Fibroblast of upper back skin (primary cell): Measurements from ENCODE around the gene TFPI.
"Not testable (repeated sequence)": the region's sequence is repeated elsewhere in the genome, so short reads cannot be mapped to it uniquely, and the experiment has no call there.

Experiments used
- DNase-seq: peaks from one replicate; pipeline ENCODE4 v3.0.0-alpha.2; 2013

TFPI gene

GRCh38 chr2:187552828-187553681, 1.2 kb downstream of the TFPI start:
- DNase-seq, result peak; percentile 47

DNA sequence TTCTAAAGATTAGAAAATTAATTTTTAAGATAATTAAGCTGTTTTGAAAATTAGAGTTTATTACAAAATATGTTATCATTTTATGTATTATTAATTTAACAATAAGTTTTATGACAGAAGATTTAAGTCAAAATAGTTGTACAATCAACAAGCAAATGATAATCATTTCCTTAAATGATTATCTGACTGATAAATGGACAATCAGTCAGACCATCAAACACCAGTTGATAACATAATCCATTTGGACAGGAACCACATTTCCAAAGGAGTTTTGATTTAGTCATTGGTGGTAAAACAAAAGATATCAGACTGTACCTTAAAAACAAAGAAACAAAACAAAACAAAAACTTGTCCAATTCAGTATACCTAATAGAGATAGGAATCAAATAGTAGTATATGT, 1.9 kb downstream of the TFPI start:
- DNase-seq, result no peak

- DNase-seq, result no peak
Measured at GRCh38 chr2:187550857-187551256, 3.4 kb downstream of the TFPI start.

DNA sequence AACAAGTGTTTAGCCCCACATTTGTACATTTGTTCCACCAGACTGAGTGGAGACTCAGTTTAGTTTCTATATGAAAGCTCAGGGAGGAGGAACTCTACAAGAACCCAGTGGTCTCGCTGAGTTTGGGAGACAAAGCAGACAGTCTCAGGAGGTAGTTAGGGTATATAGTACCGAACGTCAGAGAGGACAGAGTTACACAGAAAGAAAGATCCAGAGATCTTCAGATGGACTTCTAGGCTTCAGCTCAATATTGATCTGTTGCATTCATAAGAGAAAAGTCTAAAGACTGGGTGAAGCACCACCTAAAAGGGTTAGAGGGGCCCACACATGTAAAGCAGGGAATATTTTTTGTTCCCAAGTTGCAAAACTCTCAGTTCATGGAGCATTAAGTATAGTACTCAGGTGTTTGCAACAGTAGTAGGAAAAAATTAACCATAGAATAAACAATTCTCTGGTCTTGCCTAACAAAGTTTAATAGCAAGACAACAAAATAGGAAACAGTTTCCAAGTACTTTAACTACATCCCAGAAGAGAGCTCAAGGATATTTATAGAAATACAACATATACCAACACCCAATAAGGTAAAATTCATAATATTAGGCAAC, 4.2 kb downstream of the TFPI start:
- DNase-seq, result no peak

DNA sequence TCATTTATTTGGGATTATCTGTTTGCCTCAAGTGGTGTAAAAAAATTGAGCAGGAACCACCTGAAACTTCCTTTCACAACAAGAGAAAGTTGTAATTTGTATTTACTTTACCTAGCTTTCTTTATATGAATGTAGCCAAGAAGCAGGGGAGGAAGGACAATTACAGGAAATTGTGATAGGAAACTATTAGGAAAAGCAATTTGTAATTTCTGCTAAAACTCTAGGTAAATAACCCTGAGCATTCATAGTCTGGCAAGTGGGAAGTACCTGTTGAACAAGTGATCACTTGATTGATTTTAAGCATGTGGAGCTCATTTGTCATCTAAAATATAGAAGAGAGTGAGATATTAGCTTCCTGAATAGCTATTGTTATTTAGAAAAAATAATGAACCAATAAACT, 5.0 kb downstream of the TFPI start:
- DNase-seq, result no peak

DNA sequence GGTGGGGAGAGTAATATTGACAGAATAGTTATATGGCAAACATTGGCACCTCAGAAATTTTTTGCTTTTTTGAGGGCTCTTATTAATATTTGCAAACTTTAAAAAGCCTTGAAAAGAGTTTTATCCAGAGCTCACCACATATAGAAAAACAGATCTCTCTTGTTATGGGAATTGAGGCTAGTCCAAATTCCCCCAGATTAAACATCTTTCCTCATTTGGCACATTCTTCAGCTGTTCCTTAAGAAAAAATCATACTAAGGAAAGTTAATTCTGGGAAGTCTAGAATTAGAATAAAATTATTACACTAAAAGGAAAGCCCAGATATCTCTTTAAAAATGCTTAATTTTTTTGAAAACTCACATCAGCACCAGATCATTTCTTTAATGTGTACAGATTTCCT, 5.6 kb downstream of the TFPI start:
- DNase-seq, result no peak

DNA sequence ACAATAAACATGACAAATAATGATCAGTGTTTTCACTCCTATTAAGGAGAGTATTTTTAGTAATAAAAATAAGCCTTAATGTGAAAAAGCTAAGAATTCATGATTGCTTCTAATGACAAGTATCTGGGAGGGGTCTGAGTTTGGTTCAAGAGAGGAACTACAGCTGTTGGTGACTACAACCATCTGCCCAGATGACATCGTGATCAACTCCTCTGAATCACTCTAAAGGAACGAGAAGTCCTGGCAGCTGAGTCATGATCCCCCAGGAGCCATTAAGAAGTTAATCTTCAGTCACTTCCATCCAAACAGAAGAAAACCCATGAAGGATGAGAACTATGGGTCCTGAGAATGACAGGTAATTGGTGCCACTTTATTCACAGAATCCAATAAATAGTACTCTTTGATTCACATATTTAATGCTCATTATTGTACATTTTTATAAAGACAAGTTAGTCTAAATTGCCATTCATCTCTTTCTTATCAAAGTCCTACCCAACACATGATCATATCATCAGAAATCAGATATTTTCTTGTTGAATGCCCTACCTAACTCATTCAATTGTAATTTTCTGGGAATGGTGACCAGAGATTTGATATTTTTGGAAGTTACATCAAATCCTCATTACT, 6.8 kb downstream of the TFPI start:
- peak; percentile 92 for DNase-seq

- DNase-seq, result no peak
Measured at GRCh38 chr2:187546762-187547333, 7.4 kb downstream of the TFPI start.

DNA sequence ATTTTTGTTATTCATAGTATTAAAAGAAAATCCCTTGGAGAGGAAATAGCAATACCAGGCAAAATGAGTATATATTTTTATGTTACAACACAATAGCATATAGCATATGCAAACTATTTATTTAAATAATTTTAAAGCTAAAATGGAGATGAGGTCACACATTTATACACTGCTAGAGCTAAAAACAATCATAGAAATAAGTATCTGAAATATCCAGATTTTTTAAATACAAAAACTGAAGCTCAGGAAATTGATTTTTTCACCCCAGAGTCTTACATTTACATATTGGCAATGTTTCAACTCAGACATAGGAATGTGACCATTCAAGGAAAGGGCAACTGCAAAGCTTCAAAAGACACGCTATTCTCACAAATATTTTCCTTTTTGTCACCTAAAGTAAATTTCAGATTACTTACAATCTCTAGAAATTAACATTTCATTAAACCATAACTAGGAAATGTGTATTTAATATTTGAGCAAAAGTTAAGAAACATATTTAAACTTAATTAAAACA, 8.9 kb downstream of the TFPI start:
- peak; percentile 35 for DNase-seq

- DNase-seq, result no peak
Measured at GRCh38 chr2:187544371-187545080, 9.7 kb downstream of the TFPI start.

GRCh38 chr2:187543488-187543887, 10.7 kb downstream of the TFPI start:
- no peak for DNase-seq

DNA sequence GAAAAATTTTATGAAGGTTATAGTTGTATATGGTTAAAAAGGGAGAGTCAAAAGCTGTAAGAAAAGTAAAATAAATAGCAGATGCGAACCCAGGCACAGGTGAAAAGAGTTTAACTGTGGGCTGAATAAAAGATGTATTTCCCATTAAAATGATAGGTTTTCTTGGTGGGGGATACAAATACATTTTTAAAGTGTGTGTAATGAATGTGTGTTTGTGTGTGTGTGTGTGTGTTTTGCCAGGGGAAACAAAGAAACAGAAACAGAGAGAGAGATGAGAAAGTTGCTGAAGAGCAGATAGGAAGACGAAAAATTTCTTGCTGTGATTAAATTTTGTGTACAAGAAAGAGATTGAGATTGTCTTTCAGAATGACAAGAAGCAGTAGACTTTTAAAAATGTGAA, 12.1 kb downstream of the TFPI start:
- DNase-seq, result no peak

DNA sequence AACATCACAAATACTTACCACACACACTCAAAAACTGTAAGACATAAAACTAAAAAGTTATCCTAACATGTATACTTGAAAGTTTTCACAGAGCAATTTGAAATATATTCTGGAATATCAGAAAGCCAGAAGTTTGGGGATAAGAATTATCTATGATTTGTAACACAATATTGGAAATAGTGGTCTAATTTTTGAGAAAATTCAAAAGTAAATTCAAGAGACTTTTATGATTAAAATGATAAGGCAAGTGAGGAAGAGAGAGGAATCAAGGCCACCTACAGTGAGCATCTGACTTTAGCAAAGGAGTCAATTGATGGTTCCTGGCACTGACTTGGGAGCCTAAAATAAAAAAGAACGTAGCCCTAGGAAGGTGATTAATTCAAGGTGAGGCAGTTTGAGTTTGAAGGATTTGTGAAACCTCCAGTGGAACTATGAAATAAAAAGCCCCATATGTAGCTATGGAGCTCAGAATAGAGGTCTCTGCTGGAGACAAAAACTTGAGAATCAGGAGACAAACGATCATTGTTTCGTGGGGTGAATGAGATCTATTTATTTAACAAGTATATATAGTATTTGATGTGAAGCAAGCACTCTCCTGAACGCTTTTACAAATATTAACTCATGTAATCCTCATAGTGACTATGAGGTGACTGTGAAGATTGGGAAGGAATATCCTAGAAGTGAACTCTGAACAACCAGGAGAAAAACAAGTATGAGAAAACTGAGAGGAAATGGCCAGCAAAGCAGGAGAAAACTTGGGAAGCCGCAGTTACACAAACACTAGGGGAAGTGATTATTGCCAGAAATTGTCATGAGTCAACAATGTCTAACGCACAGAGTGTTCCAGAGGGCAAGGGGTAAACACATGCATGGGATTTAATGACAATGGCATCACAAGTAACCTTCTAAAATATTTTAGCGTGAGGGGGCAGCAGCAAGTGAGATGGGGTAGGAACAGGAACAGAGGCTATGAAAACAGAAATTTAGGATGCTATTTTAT, 12.8 kb downstream of the TFPI start:
- peak; percentile 66 for DNase-seq

- DNase-seq, result not testable (repeated sequence)
Measured at GRCh38 chr2:187538222-187538621, 16.0 kb downstream of the TFPI start.

- not testable (repeated sequence) for DNase-seq
Measured at GRCh38 chr2:187535381-187535780, 18.9 kb downstream of the TFPI start.

DNA sequence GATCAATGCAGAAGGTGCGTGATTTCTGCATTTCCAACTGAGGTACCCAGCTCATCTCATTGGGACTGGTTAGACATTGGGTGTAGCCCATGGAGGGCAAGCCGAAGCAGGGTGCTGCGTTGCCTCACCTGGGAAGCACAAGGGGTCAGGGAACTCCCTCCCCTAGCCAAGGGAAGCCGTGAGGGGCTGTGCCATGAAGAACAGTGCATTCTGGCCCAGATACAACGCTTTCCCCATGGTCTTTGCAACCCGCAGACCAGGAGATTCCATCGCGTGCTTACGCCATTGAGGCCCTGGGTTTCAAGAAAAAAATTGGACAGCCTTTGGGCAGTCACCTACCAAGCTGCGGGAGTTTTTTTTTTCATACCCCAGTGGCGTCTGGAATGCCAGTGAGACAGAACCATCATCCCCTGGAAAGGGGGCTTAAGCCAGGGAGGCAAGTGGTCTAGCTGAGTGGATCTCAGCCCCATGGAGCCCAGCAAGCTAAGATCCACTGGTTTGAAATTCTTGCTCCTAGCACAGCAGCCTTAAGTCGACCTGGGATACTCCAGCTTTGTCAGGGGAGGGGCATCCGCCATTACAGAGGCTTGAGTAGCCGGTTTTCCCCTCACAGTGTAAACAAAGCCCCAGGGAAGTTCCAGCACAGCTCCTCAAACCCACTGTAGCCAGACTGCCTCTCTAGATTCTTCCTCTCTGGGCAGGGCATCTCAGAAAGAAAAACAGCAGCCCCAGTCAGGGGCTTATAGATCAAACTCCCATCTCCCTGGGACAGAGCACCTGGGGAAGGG, 21.7 kb downstream of the TFPI start:
- no peak for DNase-seq

- no peak for DNase-seq
Measured at GRCh38 chr2:187529977-187530721, 24.1 kb downstream of the TFPI start.

- DNase-seq, result no peak
Measured at GRCh38 chr2:187529248-187529976, 24.8 kb downstream of the TFPI start.

DNA sequence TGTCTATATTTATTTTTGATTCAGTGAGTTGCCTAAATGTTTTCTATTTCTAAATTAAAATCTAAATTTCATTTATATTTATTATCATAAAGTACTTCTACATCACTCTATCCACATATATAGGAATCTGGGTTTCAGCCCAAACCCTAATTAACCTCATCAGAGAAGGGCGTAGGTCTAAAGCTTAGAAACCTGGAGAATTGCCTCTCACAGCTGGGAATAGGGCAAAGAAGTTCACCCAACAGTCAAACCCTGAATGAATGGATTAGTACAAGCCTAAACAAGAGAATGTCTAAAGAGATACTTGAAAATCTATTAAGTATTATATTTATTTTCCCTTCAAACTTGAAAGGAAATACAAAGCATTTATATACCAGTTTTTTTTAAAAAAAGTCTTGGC, 26.2 kb downstream of the TFPI start:
- no peak for DNase-seq
